GM03348 (cell line): ENCODE data around the gene ITGA3.
A peak's percentile ranks its signal among the peaks of the same experiment; 100 is the strongest.

Experiments used
- DNase-seq: peaks from one replicate; pipeline ENCODE4 v3.0.0; 2012; ENCODE audit warnings: low spot score

ITGA3 gene

DNA sequence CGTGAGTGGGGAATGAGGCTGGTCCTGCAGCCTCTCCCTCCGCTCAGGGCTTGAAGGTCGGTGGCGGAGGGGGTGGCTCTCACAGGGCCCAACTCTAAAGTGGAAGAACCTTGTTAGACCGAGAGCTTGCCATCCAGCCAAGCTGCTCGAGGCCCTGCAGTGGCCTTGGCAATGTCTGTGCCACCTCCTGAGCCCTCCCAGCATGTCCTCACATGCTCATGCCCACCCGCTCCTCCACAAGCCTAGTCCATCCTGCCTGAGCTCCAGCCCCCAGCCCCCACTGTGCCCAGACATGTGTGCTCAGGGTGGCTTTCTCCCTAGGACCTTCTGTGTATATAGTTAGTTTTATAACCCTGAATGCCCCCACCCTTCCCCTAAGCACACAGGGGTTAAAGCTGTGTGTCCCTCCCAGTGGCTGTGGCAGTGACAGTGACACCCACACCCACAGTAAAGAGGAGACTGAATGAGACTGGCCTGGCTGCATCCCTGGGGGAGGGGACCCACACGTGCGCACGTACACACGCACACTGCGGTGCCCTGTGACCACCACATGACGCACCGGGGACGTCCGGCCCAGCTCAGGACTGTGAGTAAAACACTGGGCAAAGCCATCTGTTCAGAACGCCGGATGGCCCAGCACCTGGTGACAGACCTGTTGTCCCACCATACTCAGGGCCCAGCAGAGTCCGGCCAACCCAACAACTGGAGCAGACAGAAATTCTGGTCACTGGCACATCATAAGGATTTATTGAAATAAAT is 54.9 kb downstream of the ITGA3 start:
- no peak for DNase-seq

DNA sequence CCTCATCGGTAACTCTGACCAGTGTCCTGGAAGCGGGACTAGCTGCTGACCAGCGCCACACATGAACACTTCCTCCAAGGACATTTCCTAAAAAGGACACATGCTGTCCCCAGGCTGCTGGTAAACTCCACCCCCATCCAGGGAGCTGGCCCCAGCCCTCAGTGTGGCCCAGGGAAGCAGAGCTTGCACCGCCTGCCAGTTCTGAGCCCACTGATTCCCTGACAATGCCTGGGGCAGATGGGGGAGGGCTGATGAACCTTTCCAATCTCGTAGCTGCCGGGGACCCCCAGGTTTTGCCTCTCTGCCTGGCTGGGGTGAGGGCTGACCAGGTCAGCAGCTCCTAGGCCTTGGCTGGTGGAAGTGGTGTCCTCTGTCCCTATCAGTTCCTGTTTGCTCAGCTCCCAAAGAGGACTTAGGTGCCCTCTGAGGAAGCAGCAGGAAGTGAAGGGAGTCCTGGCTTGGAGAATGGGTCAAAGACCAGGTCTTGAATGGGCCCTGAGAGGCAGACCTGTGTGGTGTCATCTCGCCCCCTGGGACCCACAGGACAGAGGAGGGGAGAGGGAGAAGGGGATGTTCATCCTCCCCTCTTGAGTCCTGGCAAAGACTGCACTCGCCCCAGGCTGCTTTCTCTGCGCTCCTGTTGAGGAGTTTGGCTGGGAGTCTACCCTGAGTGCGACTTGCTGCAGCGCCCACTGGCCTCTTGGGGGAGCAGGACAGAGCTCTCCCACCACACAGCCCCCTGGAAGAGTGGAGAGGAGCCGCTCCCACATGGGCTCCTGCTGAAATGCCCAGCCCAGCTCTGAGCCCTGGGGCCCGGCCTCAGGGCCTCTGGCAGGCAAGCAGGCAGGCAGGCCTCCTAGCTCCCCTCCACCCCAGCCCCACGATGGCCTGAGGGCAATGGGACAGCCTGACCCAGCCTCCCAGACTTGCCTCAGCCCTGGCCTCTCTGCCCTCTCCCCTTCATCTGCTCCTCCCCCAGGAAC is 56.1 kb downstream of the ITGA3 start:
- DNase-seq, result no peak

DNA sequence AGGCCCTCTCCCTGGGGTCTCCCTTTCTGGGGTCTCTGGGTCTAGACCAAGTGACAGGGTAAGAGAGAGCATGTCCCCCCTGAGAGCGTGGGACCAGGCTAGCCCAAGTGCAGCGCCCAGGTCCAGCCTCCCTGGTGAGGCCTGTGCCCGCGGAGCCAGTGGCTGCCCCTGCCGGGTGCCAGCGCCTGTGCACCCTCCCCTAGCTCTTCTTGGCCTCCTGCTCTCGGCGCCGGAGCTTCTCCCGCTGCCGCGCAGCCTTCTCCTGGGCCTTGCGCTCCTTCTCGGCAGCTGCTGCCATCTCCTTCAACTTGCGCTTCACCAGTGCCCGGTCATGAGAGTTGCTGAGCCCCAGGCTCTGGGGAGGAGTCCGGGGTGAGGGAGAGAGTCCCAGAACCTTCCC is 56.8 kb downstream of the ITGA3 start:
- no peak for DNase-seq

DNA sequence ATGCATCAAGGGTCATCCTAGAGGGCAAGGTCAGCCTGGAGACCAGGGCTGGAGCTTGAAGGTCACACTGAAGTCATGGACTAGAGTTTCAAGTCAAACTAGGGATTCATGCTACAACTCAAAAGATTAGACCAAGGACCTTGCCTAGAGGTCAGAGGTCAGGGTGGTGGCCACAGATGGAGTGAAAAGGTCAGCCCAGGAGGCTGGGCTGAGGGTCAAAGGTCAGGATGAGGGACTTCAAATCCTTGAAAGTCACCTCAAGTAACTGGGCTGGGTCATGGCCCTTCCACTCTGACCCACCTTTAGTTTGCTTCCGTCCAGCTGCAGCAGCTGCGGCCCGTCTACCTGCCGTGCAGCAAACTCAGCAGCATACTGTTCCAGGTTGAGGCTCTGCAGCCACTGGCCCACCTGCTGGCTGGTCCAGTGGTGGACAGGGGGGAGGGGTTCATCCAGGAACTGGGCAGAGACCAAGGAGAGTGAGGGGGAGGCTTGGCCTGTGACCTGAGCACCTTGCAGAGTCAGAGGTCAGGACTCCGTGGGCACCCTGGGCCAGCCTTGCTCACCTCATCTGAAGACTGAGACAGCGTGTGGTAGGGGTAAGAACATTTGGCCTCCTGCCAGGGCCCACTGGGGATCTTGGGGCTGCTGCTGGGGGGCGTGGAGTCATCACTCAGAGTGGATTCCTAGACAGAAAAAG is 57.9 kb downstream of the ITGA3 start:
- DNase-seq, result no peak

DNA sequence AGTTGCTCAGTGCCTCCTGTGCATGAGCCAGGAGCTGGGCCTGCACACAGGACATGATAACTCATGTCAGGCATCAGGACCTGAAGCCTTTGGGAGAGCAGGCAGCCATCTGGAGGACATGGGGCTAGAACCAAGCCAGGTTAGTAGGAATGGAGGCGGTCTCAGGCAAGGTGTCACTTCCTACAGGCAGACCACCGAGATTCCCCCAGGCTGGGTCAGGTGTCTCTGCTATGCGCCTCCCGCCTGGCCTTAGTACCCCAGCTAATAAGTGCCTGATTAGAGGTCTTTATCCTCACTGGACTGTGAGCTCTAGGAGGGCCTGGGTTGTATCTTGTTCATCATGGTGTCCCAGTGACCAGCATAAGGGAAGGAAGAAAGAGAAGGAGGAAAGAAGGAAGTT is 58.5 kb downstream of the ITGA3 start:
- no peak for DNase-seq

DNA sequence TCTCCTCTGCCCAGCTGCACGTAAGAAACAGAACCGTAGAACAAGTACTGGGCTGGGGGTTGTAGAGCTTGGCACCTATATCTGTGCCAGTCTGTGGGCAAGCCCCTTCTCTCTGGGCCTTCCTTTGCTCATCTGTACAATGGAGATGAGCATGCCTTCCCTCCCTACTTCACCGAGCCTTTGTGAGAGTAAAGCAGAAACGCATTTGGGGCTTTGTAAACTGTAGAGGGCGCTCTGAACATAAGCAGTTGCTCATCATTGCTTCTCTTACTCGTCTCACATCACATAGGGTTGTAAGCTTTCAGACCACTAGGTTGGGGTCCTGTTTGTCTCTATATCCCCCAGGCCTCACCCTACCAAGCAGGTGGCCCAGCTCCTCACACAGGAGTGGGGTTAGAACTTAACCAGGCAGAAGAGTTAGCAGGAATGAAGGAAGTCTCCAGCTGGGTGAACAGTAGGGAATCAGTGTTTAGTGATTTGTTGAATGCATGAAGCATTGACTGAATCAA is 59.0 kb downstream of the ITGA3 start:
- peak; percentile 75 for DNase-seq

DNA sequence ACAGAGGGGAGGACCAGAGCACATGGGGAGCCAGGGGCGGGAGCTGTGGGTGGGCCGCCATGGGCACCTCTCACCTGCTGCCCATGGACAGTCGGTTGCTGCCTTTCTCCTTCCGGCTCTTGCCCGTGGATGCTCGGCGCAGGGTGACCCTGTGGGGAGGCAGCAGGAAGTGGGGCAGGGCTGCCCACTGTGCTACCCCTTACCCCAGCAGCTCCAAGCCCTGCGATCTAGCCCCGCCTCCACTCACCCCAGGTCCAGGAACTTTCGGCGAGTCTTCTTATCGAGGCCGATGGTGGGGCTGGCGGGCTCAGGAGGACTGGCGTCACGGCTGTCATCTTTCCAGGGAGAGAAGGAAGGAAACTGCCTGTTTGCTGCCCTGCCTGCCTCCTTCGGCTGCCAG is 59.8 kb downstream of the ITGA3 start:
- DNase-seq, result no peak

DNA sequence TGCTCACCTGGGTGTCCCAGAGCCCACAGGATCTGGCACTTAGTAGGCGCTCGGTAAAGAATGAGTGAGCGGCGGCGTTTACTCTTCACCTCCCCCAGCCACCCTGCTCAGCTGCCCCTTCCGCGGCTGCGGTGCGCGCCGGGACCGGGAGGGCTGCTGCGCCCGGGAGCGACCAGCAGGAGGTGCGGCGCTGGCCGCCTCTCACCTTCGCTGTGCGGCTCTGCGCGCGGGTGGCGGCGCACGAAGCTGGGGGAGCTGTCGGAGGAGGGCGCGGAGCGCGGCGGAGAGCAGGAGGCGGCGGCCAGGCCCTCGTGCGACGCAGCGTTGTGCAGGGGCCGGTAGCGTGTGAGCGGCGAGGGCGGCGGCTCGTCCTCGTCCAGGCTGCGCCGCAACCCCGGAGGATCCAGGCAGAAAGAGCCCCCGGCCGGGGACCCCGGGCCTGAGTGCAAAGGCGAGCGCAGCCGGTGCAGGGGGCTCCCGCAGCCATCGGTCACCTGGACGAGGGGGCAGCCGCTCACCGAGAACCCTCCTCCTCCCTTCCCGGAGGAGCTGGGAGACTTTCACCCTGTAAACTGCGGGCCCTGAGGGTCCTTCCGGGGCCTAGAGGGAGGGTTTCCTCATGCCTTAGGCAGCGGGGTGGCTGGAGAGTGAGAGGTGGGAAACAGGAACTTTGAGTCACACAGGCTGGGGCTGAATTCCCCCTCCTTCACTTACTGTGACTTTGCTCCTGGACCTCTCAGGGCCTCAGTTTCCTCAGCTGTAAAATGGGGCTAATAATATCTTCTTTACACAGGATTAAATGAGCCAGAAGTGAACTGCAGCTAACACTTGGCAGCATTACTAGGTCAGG is 61.5 kb downstream of the ITGA3 start:
- peak; percentile 79 for DNase-seq

DNA sequence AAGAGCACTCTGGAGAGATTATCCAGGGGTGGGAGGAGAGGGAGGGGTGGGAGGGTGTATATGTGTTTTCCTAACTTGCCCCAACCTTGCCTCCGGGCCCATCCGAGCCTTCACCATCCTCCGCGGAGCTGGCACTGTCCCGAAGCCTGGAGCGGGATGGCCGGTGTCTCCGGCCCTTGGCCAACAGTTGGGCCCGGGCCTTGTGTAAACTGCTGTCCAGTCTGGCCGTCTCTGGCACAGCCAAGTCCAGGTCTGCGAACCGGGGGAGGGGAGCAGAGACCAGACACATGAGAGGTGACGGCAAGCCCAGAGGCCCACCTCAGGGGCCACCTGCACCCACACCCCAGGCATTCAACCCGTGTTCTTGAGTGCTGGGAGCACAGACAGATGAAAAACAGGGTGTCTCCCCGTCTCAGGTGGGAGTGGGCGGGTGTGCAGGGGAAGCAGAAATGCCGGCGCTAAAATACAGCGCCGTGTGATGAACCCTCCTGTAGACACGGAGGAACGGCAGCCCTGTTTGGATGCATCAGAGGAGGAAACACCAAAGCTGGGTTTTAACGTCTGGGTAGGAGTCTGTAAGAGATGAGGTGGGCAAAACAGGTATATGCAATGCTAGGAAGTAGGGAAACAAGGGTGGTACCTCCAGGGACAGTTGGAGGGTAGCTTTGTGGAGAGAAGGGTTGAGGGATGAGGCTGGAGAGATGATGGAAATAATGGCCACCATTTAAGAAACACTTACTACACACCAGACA is 62.3 kb downstream of the ITGA3 start:
- DNase-seq, result no peak

DNA sequence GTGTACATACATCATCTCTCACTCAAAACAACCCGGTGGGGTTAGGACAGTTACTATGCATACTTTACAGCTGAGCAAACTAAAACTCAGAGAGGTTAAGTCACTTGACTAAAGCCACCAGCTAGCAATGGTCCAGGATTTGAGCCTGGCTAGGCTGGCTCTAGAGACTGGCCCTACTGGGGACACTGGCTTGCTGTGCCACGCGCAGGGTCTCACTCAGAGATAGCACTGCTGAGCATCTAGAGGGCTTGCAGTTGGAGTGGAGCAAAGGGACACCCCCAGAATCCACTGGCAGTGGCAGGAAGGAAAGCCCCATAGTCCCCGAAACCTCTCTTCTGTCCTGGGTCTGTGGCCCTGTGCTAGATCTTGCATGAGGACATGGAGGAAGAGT is 62.9 kb downstream of the ITGA3 start:
- DNase-seq, result no peak

DNA sequence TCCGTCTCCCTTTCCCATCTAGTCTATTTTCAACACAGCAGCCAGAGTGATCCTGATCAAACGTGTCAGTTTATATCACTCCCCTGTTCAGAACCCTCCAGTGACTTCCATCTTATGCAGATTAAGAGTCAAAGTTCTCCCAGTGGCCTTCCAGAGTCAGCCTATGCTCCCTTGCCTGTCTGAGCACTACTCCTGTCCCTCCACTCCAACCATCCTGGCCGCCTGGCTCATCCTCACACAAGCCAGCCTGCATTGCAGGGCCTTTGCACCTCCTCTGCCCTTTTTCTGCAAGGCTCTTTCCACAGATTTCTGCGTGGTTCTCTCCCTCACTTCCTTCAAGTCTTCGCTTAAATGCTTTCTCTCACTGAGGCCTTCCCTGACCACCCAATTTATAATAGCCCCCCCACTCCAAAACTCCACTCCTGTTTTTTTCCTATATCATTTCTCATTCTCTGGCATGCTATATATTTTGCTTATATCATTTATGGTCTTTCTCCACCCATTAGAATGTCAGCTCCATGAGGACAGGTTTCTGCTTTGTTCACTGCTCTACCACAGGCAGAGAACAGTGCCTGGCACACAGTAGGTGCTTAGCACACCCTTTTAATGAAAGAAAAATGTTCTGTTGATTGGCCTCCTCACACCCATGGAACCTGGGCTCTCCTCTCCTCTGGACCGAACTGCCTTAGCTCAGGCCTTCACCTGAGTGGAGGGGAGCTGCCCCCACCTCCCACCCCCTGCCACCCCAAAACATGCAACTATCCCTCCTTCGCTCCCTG is 64.8 kb downstream of the ITGA3 start:
- DNase-seq, result no peak

DNA sequence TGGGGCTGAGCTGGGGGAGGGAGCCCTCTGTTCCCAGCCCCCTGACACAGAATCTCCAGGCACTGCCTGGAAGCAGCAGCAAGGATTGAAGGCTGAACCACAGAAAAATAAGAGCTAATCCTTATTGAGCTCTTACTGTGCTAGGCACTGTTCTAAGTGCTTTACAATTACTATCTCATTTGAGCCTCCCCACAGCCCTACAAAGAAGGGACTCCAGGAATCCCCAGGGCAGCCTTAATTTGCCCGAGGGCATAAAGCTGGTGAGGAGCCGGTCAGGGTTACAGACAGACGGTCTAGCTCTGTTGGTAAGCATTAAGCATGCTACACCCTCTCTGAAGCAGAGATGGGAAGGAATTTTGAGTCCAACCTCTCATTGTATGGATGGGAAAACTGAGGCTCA is 67.0 kb downstream of the ITGA3 start:
- DNase-seq, result no peak

DNA sequence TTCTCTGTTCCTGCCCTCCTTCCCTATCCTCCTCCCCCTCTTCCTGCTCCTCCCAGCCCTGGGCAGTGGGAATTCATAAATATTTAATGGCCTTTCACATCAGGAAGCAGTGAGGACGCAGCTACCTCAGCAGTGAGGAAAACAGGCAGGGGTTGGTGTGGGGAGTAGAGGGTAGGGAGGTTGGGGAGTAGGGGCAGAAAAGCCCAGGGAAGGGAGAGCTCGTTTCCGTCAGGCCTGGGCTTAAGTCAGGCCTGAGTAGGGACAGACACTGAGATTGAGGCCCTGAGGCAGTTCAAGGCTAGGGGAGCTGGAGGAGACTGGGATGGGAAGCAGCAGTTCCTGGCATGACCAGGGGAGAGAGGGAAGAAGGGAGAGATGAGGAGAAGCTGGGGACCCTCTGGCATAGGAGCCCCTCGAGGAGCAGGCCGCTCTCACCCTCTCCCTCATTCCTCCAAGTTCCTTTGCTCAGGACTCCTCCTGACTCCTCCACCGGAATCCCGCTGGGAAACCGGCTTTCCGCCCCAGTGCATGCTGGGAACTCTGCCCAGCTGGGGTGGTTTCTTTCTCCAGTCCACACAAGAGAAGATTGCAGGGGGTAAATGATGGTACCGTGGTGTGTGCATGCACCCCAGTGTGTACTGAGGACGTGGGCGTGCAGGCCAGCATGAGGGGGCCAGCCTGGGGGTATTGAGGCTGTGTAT is 67.9 kb downstream of the ITGA3 start:
- peak; percentile 61 for DNase-seq

DNA sequence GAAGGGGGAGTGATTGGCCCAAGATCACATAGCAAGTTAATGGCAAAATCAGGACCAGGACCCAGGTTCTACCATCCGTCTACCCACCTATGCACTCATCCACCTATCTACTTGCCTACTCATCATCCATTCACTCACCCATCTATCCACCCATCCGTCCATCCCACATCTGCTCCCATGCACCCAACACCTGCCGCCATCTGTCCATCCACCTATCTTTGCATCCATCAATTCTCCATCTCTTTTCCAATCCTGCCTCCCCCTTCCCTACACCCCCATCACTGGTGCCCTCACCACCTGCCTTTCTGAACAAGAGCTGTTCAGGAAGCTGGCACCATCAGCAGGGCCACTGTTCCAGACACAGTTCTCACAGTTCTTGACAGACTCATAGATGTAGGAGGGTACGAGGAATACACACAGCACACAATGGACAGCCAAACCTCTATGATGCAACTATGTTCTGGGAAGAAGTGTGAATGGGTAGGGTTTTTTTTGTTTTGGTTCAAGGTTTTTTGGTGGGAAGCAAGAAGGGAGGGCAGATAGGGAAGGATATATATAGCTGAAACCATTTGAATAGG is 69.6 kb downstream of the ITGA3 start:
- no peak for DNase-seq

DNA sequence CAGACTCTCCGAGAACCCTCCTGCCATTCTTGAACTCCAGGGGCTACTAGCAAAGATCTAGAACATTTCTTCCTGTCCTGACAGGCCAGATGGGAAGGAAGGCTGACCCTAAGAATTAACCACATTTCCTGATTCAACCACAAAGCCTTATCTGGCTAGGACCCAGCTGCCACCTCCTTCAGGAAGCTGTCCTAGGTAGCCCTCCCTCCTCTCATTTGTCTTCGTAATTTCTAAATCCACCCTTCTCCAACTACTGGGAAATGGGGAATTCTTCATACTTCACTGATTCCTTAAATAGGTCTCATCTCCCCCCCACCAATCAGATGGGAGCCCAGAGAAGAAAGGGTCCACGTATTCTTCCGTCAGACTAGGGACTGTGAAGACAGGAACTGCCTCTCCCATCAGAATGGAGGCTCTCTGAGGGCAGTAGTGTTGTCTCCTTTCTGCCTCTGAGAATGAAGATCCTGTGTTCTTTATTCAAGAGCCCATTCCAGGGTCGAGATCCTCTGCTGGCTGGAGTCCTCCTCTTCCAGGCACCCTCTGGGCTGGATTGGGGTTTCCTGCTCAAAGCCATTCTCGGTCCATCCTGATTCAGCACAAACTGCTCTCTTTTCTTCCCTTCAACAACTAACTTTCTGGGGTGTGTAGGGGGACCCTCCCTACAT is 71.9 kb downstream of the ITGA3 start:
- DNase-seq, result no peak

DNA sequence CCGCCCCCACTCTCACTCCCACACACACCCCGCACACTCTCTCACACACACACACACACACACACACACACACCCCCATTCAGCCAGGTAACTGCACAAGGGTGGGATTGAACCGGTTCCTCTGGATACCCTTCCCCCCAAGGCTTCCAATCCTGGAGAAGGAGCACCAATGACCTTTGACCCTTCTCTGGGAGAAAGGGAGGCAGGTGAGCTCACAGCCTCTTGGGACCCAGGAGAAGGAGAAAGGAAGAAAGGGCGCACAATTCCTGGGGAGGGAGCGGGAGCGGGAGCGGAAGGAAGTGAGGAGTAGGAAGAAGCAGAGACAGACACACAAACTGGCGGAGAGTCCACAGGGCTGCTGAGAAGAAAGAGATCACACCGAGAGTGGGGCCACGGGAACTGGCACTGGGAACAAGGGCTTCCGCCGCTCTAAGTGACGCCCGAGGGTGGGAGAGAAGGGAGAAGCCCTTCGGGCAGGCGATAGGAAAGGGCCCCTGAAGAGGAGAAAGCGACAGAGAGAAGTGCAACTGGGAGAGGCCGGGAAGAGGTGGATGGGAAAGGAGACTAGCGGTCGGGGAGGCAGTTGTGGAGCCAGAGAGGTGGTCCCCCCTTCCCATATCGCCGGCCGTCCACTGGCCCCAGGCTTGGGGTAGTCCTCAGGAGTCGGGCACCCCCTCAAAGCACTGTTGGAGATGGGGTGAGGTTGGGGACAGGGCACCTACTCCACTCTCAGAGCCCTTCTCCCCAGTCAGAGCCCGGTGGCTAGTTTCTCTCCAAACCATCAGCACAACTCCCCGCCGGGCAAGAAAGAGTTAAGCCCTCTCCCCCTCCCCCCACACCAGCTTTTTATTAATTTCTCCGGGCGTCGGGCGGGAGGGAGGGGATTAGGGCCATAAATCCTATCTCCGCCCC is 72.8 kb downstream of the ITGA3 start:
- DNase-seq, result no peak

DNA sequence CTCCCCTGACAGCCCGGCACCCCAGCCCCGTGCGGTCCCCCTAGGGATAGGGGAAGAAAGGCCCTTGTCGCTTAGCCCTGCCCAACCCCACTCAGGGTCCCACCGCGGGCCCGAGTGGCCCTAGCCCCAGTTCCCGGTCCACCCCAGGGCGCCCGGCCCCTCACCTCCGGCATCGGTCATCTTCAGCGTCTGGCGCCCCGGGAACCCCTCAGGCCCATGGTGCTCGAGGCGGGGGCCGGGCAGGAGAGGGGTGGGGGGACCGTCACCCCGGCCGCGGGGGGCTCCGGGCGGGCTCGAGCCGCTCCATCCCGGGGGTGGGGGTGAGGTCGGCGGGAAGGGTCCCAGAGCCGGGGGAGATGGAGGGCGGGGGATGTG is 73.4 kb downstream of the ITGA3 start:
- no peak for DNase-seq
